NCI-H446 treated with DMSO at 0.1 percent for 48 hours (cell line): ENCODE results near the gene VDR.
"Not testable (repeated sequence)": the region's sequence is repeated elsewhere in the genome, so short reads cannot be mapped to it uniquely, and the experiment has no call there.

Source experiments
- DNase-seq: peaks from one replicate; lab custom pipeline; 2025; lab: John Stamatoyannopoulos, UW

Gene VDR

DNA sequence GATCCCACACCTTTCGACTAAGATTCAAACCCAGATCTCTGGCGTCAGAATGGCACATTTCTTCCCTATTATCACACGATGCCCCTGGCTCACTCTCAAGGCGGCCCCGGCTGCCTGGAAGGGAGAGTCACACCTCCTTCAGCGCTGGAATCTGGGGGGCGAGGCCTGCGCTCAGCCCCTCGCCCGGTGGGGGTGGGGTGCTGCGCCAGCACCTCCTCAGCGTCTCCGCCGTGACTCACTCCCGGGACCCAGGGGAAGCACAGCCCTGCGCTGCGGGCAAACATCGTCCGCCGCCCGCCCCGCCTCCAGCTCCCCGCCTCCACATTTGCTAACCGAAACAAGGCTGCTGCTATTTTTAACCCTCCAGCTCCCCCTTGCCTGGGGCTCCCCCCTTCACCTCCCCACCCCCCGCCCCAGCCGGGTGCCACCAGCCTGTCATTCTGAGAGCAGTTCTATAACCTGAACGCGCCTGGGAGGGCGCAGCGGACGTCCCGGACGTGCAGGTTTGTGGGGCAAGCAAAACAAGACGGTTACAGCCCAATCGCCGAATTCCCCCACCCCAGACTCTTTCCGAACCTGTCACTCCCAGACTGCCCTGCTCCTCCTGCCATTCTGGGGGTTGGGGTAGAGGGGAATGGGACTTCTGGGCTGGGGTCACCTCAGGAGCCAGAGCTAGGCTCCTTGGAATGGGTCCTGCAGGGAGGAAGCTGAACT lies 91.8 kb downstream of the VDR start:
- DNase-seq: no peak

DNA sequence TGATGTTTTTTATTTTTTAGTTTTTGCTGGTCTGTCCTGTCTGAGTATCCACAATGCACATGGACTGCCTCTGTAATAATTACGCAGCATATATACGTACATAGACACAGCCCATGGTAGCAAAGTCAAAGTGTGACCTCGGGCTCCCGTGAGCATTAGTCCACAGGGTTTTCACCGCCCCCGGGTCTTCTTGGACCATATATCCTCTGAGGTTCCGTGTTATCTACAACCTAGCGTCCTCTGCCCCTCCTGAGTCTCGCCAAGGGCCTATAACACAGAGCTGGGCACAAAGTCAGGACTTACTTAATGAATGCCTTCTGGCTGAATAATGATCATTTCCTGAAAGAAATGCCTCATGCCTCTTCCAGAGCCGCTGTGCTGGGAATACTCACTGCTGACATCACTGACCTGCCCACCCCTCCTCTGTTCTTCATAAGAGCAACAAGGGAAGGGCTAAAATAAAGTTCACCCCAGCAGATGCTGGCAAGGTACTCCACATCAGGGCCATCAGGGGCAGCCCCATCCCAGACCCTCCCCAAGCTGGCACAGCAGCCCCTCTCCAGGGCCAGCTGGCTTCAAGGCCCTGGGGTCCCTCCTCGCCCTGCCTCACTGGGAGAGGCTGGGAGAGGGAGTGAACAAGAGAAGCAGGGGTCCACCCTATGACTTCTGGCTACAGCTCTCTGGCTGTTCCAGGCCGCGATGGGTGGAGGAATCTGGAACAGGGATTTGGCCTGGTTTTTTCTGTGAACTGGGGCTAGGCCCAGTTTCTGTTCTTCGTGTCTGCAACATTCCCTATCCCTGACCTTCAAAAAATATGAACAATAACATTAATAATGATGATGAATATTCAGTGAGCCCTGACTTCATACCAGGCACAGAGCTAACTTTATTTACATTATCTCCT lies 93.0 kb downstream of the VDR start:
- no peak for DNase-seq

DNA sequence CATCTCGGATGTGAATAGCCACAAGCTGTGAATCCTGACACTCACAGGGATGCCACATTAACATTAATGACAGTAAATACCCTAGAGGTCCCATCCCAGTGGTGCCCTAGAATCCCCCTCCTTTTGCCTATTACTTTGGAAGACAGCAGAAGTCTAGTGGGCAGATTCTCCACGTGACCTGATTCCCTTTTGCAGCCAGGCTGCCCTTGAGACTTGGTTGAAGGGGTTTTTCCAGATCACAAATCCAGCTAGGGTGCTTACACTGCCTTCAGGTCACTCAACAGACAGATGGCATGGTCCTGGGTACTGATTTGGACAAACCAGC lies 93.8 kb downstream of the VDR start:
- DNase-seq: no peak

- DNase-seq: not testable (repeated sequence)
Measured at GRCh38 chr12:47809518-47809917, 95.3 kb downstream of the VDR start.

DNA sequence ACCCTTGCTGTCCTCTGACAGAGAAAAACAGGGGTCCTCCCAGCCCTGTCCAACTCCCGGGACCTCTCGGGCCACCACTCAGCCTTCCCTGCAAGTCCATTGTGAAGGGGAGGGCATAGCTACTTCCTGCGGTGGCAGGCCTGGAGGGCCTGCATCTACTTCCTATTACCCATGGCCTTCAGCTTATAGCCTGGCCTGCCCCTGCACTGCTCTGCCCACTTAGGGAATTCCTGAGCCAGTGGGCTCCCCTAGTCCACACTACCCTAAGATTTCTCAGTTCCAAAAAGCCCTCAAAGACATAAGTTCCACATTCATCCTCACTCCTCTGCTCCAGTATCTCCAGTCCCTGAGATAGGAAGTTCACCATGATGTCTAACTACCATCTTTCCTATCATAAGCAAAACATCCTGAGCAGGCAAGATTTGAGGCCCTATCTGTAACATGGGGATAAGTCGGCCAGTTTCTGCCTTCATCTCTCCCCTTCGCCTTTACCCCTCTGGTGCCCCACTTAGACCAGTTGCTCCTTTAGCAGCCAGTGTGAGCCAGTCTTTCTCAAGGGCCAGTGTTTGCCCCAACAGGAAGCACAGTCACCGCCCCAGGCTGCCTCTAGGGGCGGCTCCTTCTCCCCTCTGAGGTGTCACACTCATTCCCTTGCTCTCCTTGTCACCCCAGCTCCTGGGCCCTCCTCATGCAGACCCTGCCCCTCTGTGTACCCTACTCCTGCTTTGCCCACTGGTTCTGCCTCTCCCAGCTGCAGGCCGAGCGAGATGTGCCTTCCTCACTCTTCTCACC lies 96.0 kb downstream of the VDR start:
- DNase-seq: no peak

DNA sequence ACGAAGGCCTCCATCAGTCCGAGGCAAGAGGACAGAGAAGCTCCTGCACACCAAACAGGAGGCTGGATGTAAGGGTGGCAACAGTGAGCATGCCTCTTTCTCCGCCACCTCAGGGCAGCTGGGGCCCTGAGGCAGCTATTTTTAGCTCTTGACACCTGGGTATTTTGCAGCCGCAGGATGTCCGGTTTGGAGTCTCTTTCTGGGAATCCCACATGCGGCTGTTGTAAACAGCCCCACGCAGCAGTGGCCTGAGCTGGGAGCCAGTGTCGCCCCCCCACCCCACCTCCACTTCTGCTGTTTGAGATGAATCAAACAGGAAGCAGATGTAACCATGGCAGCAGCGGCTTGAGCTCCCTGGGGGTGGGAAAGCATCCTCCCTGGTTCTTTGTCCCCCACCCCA lies 96.7 kb downstream of the VDR start:
- no peak for DNase-seq

DNA sequence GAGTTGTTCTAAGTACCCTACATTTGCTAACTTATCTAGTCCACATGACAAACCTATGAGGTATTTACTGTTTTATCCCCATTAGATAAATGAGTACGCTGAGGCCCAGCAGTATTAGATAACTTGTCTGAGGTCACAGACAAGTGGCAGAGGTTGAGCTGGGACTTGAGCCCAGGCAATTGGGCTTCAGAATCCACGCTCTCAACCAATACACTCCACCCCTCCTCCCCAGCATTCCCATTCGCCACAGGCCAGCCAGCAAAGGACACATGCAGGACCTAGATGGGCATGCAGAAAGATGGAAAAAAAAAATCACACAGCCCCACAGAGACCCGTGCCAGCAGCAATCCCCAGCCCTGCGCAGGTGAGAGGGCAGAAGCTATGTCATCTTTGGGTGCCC lies 97.5 kb downstream of the VDR start:
- DNase-seq: no peak

GRCh38 chr12:47805417-47805816 lies 99.4 kb downstream of the VDR start:
- DNase-seq: no peak

DNA sequence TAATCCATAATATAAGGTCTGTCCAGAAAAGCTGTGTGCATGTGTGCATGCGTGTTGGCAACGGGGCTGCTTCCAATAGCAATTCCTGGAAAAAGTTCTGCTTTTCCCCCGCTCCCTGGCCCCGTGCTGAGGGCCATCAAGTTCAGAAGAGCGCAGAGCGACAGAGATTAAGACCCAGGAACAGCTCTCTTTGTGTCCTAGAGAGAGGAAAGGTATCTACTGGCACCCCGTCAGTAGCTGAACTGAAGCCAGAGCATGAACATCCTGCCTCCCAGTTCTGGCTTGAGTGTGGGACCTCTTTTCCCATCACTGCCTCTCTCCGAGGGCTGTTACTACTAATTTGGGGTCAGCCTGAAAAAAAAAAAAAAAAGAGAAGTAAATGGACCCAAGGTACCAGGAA lies 100.6 kb downstream of the VDR start:
- no peak for DNase-seq

DNA sequence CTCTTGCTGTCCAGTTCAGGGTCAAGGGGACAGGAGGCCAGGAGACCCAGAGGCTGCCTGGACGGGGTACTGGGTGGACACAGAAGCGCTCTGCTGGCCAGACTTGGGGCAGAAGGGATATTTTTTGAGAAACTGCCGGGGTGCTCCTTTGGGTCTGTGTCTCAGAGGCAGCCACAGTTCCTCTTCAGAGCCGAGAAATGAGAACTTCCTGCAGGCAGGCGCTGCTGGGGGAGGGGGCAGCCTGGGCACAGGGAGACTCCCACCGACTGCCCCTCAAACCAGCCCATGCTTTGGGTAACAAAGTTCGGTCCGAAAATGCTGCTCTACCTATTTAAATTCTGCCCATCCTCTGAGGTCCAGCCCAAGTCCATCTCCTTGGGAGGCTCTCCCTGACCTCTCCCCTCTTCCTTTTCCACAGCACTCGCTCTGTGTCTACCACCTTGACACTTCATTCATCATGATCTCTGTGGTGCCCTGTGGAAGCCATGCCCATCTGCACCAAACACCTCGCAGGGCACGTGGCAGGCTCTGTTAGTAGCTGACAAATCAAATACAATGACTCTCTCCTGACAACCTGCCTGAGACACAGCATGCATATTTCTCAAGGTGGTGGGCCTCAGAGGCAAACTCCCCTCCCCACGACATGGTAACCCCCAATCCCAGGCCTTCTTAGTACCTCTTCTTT lies 101.5 kb downstream of the VDR start:
- DNase-seq: no peak

GRCh38 chr12:47802312-47802711 lies 102.5 kb downstream of the VDR start:
- DNase-seq: no peak

- no peak for DNase-seq
Measured at GRCh38 chr12:47801904-47802246, 102.9 kb downstream of the VDR start.

GRCh38 chr12:47801170-47801903 lies 103.5 kb downstream of the VDR start:
- no peak for DNase-seq

DNA sequence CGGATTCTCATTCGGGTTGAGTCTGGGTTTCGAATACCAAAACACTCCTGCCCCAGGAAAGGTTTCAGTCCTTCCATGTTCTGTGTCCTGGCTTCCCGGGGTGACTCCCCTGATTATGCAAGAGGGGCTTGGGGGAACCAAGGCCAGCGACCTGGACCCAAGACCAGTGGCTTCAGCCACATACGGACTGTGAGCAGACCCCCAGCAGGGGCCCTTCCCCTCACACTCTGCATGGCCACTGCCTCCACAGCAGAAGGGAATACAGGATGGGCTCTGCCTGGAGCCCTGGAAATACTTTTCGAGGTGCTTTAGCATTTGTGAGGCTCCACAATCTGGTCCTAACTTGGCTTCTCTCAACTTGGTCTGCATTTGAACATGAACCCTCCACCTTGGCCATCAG lies 104.2 kb downstream of the VDR start:
- no peak for DNase-seq

GRCh38 chr12:47799357-47799955 lies 105.3 kb downstream of the VDR start:
- DNase-seq: no peak

DNA sequence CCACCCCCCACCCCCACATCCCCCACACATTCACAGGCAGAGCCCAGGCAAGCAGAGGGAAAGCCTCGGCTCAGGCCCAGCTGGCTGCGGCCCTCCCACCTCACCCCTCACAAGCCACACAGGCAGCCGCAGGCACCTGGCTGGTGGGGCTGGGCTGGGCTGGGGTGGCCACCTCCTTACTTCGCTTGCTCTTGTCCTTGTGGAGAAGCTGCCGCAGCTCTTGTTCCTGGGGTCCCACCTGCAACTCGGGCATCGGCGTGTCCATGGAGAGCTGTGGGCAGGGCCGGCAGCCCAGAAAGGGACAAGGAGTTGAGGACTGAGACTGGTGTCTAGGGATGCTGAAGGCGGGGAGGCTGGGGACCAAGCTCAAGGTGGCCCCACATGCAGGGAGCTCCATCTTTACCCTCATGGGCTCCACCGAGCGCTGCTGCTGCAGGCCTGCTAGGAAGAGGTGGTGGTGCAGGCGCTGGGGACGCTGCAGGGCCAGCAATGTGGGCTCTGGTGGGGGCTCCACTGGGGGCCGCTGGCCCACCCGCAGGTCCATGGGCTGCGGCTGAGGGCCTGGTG lies 106.3 kb downstream of the VDR start:
- no peak for DNase-seq

GRCh38 chr12:47797441-47797840 lies 107.4 kb downstream of the VDR start:
- DNase-seq: no peak

DNA sequence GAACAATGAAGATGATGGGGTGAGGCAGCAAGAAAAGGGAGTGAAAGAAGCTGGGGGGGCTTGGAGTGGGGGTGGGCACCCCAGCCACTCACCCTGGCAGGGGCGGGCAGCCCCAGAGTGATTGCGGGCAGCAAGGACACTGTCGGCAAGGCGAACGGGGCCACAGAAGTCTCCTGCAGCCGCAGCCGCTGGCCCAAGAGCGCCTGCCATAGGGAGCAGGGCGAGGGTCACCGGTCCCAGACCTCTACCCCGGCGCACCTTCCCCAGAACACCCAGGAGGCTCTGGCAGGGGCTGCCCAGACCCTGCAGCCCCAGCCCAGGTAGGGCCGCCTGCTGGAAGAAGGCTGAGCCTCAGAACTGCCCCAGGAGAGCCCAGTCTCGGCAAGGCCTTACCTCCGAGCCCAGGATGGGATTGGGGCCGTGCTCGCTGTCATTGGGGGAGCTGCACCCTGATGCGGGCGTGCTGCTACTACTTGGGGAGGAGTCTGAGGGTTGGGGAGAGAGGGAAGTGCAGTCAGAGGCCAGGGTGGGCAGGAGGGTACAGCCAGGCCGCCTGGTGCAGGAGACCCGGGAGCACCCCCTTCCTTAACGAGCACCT lies 108.9 kb downstream of the VDR start:
- no peak for DNase-seq

DNA sequence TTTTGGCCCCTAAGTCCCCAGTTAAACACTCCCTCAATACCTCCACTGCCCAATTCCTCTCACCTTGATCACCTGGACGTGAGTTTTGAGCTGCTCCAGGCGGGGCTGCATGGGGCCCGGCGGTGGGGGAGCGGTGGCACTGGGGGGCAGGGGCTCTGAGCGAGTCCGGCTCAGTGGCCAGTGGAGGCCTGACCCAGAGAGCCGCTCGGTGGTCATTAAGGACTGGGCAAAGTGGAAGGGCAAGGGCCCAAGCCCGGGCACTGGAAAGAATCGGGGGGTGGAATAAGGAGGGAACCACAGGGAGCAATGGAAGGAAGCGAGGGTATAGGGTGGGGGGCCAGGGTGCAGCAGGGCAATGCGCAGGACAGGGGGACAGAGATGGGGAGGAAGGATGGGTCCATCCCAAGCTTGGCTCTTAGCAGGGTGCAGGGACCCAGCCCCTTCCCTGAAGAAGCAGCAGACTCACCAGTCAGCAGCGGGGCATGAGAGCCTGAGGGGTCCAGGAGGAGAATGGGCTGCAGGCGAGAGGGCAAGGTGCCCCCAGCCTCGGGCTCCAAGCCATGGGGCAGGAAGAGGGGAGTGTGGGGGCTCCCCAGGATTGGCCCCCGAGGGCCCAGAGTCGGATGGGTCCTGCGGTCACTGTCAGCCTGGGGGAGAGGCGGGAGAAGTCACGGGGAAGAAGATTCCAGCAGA lies 109.5 kb downstream of the VDR start:
- DNase-seq: no peak

DNA sequence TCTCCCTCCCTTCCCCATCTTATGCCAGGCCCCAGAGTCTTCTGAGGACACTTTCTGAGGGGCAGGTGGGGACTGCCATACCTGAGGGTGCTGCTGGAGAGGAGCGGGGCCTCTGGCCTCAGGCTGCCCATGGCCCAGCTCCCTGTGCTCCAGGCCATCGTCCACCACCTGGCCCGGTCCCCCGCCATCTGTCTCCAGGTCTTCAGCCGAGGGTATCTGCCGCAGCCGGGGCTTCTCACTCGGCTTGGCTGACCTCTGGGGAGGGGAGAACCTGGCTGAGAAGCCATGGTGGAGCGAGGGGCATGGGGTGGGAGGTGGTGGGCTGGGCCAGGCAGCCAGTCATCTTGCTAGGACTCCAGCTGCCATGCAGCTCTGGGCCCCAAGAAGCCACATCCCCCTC lies 110.1 kb downstream of the VDR start:
- no peak for DNase-seq
